DND-41 (cell line): ENCODE data around the gene CARD11.

Source experiments
- CTCF ChIP-seq: IDR thresholded peaks from 2 replicates; pipeline ENCODE4 v1.5.1; 2012; ENCODE audit warnings: borderline replicate concordance, low read length, moderate library complexity, mild to moderate bottlenecking; ENCODE audit not compliant: poor library complexity, severe bottlenecking; ENCODE audit errors: extremely low read depth
- EZH2 ChIP-seq: IDR thresholded peaks from 3 replicates; pipeline ENCODE4 v1.6.1; 2012; ENCODE audit warnings: borderline replicate concordance, low read depth, mild to moderate bottlenecking, moderate library complexity, low read length, inconsistent platforms; ENCODE audit not compliant: severe bottlenecking

GRCh38 chr7:2883101-2883500, 160.6 kb downstream of the CARD11 start:
- TF ChIP-seq CTCF (no peak), EZH2 (no peak)
